Stimulated activated naive CD8-positive, alpha-beta T cell treated with anti-CD3 and anti-CD28 coated beads, Interleukin-15, Interleukin-2, amounts not matched to agents 100 ng/mL and 50 ng/mL, for 24 hours (primary cell): ENCODE data around the gene TSSC4.

Experiments used
- H3K27ac Mint-ChIP-seq: one replicate; pipeline ENCODE4 v1.8.0; 2021; ENCODE audit warnings: mild to moderate bottlenecking, mixed read lengths
- H3K27me3 Mint-ChIP-seq: one replicate; pipeline ENCODE4 v1.8.0; 2021; ENCODE audit warnings: mixed read lengths
- H3K36me3 Mint-ChIP-seq: one replicate; pipeline ENCODE4 v1.8.0; 2021; ENCODE audit warnings: low read depth, mixed read lengths
- H3K4me1 Mint-ChIP-seq: one replicate; pipeline ENCODE4 v1.8.0; 2021; ENCODE audit warnings: low read depth, mixed read lengths
- H3K4me3 Mint-ChIP-seq: one replicate; pipeline ENCODE4 v1.8.0; 2021; ENCODE audit warnings: mild to moderate bottlenecking, mixed read lengths
- H3K9me3 Mint-ChIP-seq: one replicate; pipeline ENCODE4 v1.8.0; 2021; ENCODE audit warnings: mixed read lengths

Gene TSSC4

DNA sequence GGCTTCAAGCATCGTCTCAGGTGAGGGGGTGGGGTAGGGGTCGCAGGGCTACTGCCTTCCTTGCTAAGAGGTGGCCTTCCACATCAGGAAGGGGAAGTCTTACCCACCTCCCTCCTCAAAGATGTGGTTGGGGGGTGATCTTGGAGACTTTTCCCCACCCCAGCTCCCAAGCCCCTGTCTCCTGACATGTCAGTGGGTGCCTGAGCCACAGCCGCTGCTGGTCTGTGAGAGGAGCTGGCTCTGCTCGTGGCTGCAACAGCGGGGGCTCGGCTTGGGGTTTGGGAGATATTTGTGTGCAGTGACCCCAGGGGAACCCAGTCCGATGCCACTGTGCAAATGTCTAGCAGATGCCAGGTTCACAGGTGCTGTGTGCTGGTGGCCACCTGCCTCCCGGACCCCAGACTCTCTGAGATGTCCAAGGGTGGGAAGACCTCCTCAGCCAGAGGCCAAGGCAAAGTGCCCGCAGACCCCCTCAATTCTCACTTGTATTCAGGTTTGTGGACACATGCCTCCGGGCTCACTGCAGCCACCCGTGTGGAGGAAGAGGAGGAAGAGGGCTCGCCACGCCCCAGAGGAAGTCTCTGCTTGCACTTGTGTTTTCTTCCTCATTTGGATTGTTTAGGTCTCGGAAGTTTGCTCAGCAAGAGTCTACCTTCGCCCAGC, 46.2 kb downstream of the TSSC4 start:
- H3K27ac Mint-ChIP-seq: no peak overlapping the region

DNA sequence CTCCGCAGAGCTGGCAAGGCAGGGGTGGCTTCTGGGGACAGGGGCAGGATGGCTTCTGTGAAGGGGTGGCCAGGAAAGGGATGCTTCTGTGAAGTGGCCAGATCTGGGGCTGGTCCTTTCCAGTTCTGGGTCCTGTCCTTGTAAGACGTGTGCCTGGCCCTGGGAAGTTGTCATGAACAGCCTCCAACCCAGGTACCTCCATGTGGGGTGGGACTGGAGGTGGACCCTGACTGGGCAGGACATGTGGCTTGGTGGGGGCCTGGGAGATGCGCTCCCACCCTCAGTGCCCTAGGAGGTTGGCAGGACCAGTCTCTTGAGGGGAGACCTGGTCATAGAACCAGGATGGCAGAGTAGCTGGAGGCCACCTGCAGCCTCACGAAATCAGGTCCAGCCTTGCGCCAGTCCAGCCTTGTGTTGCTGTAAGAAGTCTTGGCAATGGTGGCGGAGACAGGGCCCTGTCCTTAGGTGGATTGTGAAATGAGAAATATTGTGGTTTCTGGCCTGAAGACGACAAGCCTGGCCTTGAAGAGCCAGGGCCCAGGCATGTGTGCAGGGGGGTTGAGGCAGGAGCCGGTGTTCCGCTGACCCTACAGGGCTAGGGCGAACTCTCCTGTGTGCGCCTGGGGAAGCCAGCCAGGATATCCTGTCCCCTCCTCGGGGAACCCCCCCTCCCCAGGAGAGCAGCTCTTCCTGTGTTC, 46.9 kb downstream of the TSSC4 start:
- Mint-ChIP-seq H3K4me3 (peak overlapping the region; percentile 64), H3K27me3 (no peaks in the 10 kb centered on the region), H3K9me3 (no peaks in the 10 kb centered on the region), H3K4me1 (peaks cover 36% of the 10 kb centered on the region), H3K36me3 (no peaks in the 10 kb centered on the region), H3K27ac (no peak overlapping the region)

More for the DNA sequence above, 46.2 kb downstream of the TSSC4 start:
- H3K36me3 Mint-ChIP-seq: no peaks in the 10 kb centered on the region
- no peaks in the 10 kb centered on the region for H3K27me3 Mint-ChIP-seq
- H3K4me1 Mint-ChIP-seq: peaks cover 36% of the 10 kb centered on the region
- peak overlapping the region; percentile 64 for H3K4me3 Mint-ChIP-seq
- no peaks in the 10 kb centered on the region for H3K9me3 Mint-ChIP-seq

DNA sequence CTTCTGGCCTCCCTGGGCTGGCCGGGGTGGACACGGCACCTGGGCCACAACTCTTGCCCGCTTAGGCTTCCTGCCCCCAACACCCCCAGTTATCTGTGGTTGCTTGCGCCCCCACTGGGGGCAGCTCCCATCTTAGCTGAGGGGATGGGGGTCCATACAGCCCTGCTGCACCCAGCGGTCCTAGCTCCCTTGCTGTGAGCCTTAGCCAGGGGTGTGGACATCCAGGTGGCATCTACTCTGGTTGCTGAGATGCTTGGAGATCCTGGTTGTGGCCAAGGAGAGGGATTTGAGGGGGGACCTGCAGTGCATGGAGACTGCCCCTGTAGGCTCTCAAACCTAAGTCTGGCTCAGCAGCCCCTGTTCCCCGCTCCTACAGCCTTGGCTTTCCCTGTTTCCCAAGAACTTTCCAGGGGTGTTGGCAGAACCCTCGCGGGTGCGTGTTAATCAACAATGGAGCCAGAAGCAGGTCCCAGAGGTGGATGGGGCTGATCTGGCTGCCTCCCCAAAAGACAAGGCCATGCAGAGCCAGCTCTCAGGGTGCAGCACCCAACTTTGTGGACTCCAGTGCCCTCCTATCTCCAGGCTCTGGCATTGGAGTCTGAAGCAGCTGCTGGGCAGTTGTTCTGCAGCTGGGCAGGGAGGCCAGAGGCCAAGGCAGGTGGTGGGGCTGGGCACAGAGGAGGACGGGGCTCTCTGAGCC, 47.6 kb downstream of the TSSC4 start:
- H3K9me3 Mint-ChIP-seq: no peaks in the 10 kb centered on the region
- peaks cover 29% of the 10 kb centered on the region for H3K4me1 Mint-ChIP-seq
- H3K27me3 Mint-ChIP-seq: no peaks in the 10 kb centered on the region
- H3K4me3 Mint-ChIP-seq: no peak overlapping the region
- no peaks in the 10 kb centered on the region for H3K36me3 Mint-ChIP-seq
- H3K27ac Mint-ChIP-seq: no peak overlapping the region

- Mint-ChIP-seq H3K27ac (no peak overlapping the region), H3K4me3 (no peak overlapping the region), H3K4me1 (peaks cover 24% of the 10 kb centered on the region), H3K27me3 (no peaks in the 10 kb centered on the region), H3K36me3 (no peaks in the 10 kb centered on the region), H3K9me3 (no peaks in the 10 kb centered on the region)
Observed at GRCh38 chr11:2448661-2449547, 48.4 kb downstream of the TSSC4 start.

DNA sequence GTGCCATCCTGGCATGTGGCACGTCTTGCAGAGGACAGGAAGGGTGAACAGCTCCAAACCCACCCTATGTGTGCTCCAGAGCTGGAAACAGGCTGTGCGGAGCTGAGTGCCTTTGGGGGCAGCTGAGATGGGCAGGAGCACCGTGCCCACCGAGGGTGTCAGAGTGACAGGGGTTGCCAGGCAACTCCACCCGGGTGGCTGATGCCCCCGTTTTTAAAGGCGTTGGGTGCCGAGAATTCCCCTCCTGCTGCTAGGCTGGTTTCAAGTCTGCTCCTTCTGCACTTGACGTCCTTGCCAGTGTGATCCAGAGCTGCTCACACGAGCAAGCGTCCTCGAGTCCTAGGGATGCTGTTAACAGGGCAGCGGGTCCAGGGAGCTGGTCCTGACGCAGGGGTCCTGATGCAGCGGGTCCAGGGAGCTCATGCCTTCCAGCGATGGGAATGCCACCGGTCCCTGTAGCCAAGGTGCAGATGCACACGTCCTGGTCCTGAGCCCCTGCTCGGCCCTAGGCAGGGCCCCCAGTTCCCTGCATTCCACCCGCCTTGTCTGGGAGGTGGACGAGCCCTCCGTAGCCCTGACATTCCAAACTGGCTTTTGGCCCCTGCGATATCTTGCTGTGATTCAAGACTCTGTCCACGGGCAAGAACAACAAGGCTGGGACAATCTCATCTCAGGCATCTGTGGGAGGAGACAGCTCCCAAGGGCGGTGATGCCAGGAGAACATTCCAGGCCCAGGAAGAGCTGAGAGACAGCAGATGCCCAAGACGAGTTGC, 49.2 kb downstream of the TSSC4 start:
- Mint-ChIP-seq H3K9me3 (no peaks in the 10 kb centered on the region), H3K4me3 (no peak overlapping the region), H3K27me3 (no peaks in the 10 kb centered on the region), H3K36me3 (no peaks in the 10 kb centered on the region), H3K27ac (no peak overlapping the region), H3K4me1 (peaks cover 24% of the 10 kb centered on the region)

DNA sequence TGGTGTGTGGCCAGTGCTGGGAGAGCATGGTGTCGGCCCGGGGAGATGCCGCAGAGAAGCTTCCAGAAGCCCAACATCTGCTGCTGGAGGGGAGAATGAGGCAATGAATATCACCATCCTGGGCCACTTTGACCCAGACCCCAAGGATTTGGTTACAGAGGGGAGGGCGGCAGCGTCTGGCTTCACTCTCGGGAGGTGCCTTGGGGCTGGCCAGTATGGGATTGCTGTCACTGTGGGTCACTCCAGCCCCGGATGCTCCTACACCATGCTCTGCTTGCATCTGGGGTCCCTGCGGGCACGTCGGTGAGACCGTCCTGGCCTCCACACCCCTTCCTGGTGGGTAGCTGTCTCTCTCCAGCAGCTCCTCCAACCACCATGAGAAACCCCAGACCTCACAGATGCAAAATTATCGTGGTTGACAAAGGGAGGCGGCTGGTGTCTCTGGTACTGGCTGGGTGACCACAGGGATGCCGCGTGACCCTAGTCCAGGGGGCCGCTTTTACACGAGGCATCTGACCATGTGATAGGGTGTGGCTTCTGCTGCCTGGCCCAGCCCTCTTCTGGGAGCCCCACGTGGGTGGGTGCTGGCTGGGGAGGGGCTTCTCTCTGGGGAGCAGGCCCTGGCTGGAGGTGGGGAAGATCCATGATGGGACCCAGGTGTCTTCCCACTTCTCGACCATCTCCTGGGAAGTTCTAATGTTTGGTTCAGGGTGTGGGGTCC, 49.9 kb downstream of the TSSC4 start:
- Mint-ChIP-seq H3K9me3 (no peaks in the 10 kb centered on the region), H3K27me3 (no peaks in the 10 kb centered on the region), H3K27ac (no peak overlapping the region), H3K36me3 (peaks cover 3% of the 10 kb centered on the region), H3K4me3 (no peak overlapping the region), H3K4me1 (peaks cover 21% of the 10 kb centered on the region)

- Mint-ChIP-seq H3K27me3 (no peaks in the 10 kb centered on the region), H3K27ac (no peak overlapping the region), H3K4me3 (no peak overlapping the region), H3K4me1 (peaks cover 18% of the 10 kb centered on the region), H3K9me3 (no peaks in the 10 kb centered on the region), H3K36me3 (peaks cover 4% of the 10 kb centered on the region)
Observed at GRCh38 chr11:2451336-2451735, 50.8 kb downstream of the TSSC4 start.

- Mint-ChIP-seq H3K27me3 (no peaks in the 10 kb centered on the region), H3K9me3 (no peaks in the 10 kb centered on the region), H3K4me1 (peaks cover 12% of the 10 kb centered on the region), H3K27ac (no peak overlapping the region), H3K36me3 (peaks cover 4% of the 10 kb centered on the region), H3K4me3 (no peak overlapping the region)
Observed at GRCh38 chr11:2451916-2452315, 51.4 kb downstream of the TSSC4 start.

DNA sequence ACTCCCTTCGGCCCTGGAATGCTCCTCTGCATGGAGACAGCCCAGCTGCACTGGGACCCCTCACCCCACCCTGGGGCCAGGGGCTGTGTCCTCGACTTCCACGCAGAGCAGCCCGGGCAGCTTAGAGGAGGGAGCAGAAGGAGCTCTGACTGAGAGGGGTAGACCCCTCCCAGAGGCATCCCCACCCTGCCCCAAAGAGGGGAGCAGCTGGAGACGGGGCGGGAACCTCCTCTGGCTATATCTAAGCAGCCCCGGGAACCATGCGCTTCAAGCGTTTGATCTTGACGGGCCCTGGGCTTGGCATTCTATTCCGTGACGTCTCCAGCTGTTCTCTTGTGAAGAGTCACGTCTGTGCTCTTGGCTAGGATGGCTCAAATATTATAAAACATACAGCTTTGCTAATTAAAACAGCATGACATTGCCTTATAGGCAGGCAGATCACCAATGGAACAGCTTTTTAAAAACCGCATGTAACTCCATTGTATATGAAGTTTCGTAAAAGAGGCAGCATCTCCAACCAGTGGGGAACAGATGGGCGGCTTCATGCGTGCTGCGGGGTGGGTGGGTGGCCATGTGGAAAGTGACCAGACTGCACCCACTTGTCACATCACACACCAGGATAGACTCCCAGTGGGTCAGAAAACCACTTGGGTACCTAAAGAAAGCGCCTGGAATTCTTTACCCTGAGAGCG, 51.9 kb downstream of the TSSC4 start:
- H3K4me1 Mint-ChIP-seq: peaks cover 7% of the 10 kb centered on the region

GRCh38 chr11:2453436-2453835, 52.9 kb downstream of the TSSC4 start:
- Mint-ChIP-seq H3K27ac (no peak overlapping the region), H3K36me3 (peaks cover 4% of the 10 kb centered on the region), H3K4me3 (no peak overlapping the region), H3K27me3 (no peaks in the 10 kb centered on the region), H3K4me1 (peaks cover 3% of the 10 kb centered on the region), H3K9me3 (no peaks in the 10 kb centered on the region)

More for the DNA sequence above, 51.9 kb downstream of the TSSC4 start:
- no peaks in the 10 kb centered on the region for H3K9me3 Mint-ChIP-seq
- no peaks in the 10 kb centered on the region for H3K27me3 Mint-ChIP-seq
- no peak overlapping the region for H3K4me3 Mint-ChIP-seq
- H3K27ac Mint-ChIP-seq: no peak overlapping the region
- peaks cover 4% of the 10 kb centered on the region for H3K36me3 Mint-ChIP-seq
